ENCODE data around the gene HSD17B3. TPM values are rescaled to one million over a fixed set of nuclear protein-coding genes. Genes with fewer than 3 reads are reported as not detected.
A peak's percentile ranks its signal among the peaks of the same experiment; 100 is the strongest.
"Not testable (repeated sequence)": the region's sequence is repeated elsewhere in the genome, so short reads cannot be mapped to it uniquely, and the experiment has no call there.

The HSD17B3 gene
- not detected in 2 replicates for total RNA-seq (2014; rRNA removed; shearing (Covaris generic))

GRCh38 chr9:96302021-96302420 lies at the start of gene HSD17B3:
HSD17B3 (minus strand) TSS chr9:96302176; CDS start chr9:96302104, 72 bp downstream.
- in situ Hi-C loops (cut with HindIII; ENCODE audit: low sequenced_read_pairs) = no loop called here
- no peak for DNase-seq (ENCODE audit: low spot score)

DNA sequence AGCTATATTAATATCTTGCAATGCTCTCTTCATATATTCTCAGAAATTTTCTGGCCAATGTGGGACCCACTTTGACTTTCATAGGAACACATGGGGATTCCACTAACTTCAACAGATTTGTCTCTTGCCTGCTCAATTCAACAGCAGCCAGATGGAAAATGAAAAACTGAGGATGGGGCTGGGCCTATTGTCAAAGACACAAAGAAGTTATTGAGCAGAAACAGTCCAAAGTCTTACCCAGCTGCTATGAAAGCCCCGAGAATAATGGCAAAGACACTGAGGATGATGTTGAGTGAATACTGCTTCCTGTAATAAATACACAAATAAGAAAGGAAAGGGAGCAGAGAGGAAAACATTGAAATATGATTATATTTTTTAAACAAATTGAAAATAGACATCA lies 48.9 kb upstream of the HSD17B3 start:
- in situ Hi-C loops (cut with HindIII; ENCODE audit: low sequenced_read_pairs) = no loop called here
- DNase-seq (ENCODE audit: low spot score) = no peak

DNA sequence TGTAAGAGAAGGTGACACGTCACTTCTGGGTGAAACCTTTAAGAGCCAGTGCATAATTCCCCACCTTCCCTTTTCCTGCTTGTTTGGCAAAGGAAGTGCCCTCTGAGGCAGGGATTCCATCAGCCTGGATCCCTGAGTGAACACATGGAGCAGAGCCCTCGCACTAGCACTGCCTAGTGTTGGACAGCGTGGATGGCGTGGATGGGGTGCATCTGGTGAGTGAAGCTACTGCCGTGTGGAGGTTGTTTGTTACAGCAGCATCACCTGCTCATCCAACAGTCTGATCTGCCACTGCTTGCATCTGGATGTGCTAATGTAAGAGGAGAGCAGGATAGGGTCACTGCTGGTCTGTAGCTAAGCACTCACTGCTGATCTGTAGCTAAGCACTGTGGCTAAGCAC lies 46.3 kb upstream of the HSD17B3 start:
- no peak for DNase-seq (ENCODE audit: low spot score)
- in situ Hi-C loops (cut with HindIII; ENCODE audit: low sequenced_read_pairs) = no loop called here

GRCh38 chr9:96345551-96345950 lies 43.6 kb upstream of the HSD17B3 start:
- in situ Hi-C loops (cut with HindIII; ENCODE audit: low sequenced_read_pairs) = no loop called here
- DNase-seq (ENCODE audit: low spot score) = no peak

DNA sequence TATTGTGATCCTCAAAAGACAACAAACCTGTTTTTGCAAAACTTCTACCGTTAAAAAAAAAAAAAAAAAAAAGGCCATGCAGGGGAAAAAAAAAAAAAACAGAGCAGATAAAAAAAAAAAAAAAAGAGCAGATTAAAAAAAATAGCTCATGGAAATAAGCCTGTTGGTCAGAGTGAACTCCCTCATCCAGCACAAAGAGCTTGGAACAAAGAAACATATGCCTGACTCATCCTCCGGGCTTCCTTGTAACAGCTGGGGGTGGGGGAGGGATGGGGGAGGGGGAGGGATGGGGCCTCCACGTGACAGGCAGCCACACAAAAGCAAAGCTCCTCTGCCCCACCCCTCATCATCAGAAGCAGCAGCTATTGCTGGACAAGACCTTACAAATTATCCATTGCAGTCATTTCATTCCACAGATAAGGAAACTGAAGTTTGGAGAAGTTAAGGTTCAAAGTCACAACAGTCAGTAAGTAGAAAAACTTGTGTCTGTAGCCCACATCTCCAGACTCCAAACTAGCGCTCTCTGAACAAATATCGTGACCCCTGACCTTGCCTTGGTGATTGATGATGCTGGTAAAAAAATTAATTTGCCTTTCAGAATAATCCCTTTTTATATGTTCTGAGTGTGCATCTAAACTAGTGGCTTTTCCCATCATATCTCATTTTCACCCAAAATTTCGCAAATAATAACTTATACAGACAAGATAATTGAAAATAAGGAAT lies 42.6 kb upstream of the HSD17B3 start:
- in situ Hi-C loops (cut with HindIII; ENCODE audit: low sequenced_read_pairs) = no loop called here
- no peak for DNase-seq (ENCODE audit: low spot score)

DNA sequence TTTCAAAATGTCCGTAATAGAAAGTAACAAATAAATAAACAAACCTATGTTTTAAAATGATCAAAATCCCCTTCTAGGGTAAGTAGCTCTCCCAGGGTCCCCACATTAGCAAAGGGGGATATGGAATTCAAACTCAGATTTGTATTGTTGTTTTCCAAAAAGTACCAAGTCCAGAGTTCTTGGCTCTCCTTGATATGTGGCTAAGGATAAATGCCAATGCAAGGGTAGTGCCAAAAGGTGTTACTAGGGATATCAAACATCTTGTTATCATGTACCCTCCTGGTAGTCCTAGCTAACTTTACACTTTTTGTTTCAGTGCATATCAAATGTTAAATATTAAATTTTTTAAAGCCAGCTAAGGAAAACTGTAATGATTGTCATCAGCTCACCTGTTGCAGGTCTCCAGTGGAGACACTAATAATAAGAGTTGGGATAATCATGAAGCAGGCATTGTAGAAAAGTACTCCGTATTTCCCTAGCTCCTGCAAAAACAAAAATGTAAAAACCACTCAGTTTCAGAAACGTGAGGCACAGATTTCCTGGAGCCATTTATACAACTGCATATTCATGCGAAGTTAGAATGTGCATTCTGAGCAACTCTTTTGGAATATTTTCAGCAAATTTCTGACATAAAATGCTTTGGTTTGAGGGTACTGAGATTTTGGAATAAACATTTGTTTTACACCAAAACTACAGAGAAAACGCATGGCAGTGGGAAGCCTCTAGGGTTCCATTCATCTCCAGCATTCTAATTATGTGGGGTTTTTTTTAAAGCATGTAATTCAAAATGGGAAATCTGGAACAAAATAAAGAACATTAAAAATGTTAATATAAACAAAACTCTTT lies 41.8 kb upstream of the HSD17B3 start:
- DNase-seq (ENCODE audit: low spot score) = no peak
- in situ Hi-C loops (cut with HindIII; ENCODE audit: low sequenced_read_pairs) = no loop called here

GRCh38 chr9:96342571-96343245 lies 40.7 kb upstream of the HSD17B3 start:
- DNase-seq (ENCODE audit: low spot score) = no peak
- in situ Hi-C loops (cut with HindIII; ENCODE audit: low sequenced_read_pairs) = no loop called here

DNA sequence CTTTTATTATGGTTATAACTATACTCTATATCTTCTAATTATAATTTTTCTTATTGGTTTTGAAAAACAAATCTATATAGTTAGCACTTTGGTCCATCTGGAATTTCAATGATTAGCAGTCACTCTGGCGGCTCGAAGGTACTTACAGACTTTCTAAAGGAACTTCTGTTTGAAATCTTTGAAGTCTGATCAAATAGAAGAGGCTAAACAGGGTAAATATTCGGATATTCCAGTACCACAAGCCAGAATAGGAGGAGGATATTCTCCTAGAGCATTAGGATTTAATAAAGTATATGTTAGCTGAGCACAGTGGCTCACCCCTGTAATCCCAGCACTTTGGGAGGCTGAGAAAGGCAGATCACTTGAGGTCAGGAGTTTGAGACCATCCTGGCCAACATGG lies 38.7 kb upstream of the HSD17B3 start:
- in situ Hi-C loops (cut with HindIII; ENCODE audit: low sequenced_read_pairs) = no loop called here
- no peak for DNase-seq (ENCODE audit: low spot score)

- no peak for DNase-seq (ENCODE audit: low spot score)
- in situ Hi-C loops (cut with HindIII; ENCODE audit: low sequenced_read_pairs) = no loop called here
Measured at GRCh38 chr9:96338299-96338698, 36.3 kb upstream of the HSD17B3 start.

- no peak for DNase-seq (ENCODE audit: low spot score)
- in situ Hi-C loops (cut with HindIII; ENCODE audit: low sequenced_read_pairs) = no loop called here
Measured at GRCh38 chr9:96333958-96334357, 32.0 kb upstream of the HSD17B3 start.

- DNase-seq (ENCODE audit: low spot score) = no peak
- in situ Hi-C loops (cut with HindIII; ENCODE audit: low sequenced_read_pairs) = no loop called here
Measured at GRCh38 chr9:96331236-96331947, 29.4 kb upstream of the HSD17B3 start.

DNA sequence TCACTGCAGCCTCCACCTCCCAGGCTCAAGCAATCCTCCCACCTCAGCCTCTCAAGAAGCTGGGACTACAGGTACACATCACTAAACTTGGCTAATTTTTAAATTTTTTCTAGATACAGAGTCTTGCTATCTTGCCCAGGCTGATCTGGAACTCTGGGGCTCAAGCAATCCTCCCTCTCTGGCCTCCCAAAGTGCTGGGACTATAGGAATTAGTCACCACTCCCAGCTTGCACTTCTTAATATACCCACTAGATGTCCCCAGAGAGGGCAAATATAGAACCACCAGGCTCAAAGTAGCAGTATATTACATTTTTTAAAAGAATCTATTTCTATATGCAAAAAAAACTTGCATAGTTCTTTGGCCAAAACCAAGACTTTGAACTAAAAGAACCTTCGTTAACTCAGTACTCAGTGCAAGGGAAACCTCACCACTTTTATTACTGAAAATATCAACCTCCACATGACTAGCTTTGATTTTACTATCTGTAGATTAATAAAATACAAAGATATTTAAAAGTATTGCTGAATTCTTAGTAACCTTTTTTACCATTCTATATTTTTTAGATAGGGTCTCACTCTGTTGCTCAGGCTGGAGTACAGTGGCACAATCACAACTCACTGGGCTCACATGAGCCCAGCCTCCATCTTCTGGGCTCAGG lies 25.8 kb upstream of the HSD17B3 start:
- DNase-seq (ENCODE audit: low spot score) = peak; percentile 48
- in situ Hi-C loops (cut with HindIII; ENCODE audit: low sequenced_read_pairs) = no loop called here

- in situ Hi-C loops (cut with HindIII; ENCODE audit: low sequenced_read_pairs) = no loop called here
Measured at GRCh38 chr9:96323169-96323568, 21.2 kb upstream of the HSD17B3 start.

DNA sequence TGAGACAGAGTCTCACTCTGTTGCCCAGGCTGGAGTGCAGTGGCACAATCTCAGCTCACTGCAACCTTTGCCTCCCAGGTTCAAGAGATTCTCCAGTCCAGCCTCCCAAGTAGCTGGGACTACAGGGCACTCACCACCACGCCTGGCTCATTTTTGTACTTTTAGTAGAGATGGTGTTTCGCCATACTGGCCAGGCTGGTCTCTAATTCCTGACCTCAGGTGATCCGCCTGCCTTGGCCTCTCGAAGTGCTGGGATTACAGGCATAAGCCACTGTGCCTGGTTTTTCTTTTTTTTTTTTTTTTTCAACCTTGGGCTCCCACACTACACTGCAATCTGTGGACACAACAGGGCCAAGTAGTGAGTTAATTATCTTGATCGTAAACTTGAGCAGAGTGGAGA lies 20.8 kb upstream of the HSD17B3 start:
- DNase-seq (ENCODE audit: low spot score); in situ Hi-C loops (cut with HindIII; ENCODE audit: low sequenced_read_pairs): not testable (repeated sequence)

More at GRCh38 chr9:96323169-96323568, 21.2 kb upstream of the HSD17B3 start:
- no peak for DNase-seq (ENCODE audit: low spot score)

DNA sequence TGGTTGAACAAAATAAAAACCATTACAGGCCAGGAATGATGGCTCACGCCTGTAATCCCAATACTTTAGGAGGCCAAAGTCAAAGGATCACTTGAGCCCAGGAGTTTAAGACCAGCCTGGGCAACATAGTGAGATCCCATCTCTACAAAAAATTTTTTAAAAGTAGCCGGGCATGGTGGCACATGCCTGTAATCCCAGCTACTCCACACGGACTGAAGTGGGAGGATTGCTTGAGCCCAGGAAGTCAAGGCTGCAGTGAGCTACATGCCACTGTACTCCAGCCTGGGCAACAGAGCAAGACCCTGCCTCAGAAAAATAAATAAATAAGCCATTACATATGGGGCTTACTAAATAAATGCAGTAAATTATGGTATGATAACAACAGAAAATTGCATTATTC lies 20.2 kb upstream of the HSD17B3 start:
- in situ Hi-C loops (cut with HindIII; ENCODE audit: low sequenced_read_pairs); DNase-seq (ENCODE audit: low spot score): not testable (repeated sequence)

DNA sequence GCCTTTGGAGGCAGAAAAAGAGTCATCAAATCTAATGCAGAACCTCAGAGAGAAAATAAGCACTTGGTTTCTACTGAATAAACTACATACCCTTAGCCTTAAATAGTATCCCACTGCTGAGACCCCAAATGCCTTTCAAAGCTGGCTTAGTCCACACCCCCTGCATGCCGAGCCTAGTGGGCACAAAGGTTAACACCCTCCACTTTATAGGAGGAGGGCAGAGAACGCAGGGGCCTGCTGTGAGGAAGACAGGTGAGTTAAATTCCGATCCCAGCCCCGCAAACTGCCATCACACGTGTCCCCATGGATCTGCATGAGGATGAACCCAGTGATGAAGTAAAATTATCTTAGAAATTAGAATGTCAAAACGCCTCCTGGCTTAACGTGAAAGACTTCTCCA lies 19.5 kb upstream of the HSD17B3 start:
- no peak for DNase-seq (ENCODE audit: low spot score)
- in situ Hi-C loops (cut with HindIII; ENCODE audit: low sequenced_read_pairs) = no loop called here

- in situ Hi-C loops (cut with HindIII; ENCODE audit: low sequenced_read_pairs) = no loop called here
Measured at GRCh38 chr9:96320749-96321280, 18.8 kb upstream of the HSD17B3 start.

DNA sequence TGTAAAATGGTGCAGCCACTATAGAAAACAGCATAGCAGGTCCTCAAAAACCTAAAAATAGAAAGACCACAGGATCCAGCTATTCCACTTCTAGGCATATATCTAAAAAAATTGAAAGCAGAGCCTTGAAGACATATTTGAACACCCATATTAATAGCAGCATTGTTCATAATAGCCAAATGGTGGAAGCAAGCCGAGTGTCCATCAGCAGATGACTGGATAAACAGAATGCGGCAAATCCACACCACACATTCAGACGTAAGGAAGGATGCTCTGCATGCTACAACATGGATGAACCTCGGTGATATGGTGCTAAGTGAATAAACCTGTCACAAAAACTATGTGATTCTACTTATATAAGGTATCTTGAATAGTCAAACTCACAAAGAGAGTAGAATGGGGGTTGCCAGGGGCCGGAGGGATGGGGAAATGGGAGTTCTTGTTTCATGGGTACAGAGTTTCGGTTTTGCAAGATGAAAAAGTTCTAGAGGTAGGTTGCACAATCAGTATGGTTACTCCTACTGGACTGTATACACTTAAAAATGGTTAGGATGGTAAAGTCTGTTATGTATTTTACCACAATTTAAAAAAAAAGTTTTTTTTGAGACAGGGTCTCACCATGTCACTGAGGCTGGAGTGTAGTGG lies 17.1 kb upstream of the HSD17B3 start:
- in situ Hi-C loops (cut with HindIII; ENCODE audit: low sequenced_read_pairs) = no loop called here
- no peak for DNase-seq (ENCODE audit: low spot score)

More at GRCh38 chr9:96320749-96321280, 18.8 kb upstream of the HSD17B3 start:
- DNase-seq (ENCODE audit: low spot score) = no peak

All from G401 (cell line).